ENCODE results near the gene SCD5. TPM values are rescaled to one million over a fixed set of nuclear protein-coding genes. Genes with fewer than 3 reads are reported as not detected.

SCD5 gene
- total RNA-seq, 1 donor from 2014 or later: 1.0 TPM

DNA sequence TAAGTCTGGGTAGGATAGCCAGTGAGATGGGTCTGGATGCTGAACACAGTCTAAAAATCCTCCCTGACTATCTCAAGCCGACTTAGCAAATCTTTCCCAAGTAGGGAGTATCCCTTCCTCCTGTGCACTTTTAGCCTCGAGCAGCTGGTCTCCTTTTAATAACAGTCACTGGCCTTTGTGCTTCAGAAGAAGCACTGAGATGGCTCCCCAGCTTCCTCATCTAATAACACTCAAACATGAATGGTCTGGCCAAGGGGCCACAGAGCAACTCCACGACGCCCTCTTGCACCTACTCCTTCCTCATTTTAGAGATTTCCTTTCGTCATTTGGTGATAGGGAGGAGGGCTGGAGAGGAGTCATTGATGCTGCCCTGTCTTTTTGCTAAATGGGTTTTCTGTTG, 158.1 kb downstream of the SCD5 start:
- Mint-ChIP-seq H3K9me3 (no peaks in the 10 kb centered on the region), H3K27me3 (ENCODE audit: low read depth) (no peaks in the 10 kb centered on the region), H3K4me1 (ENCODE audit: low read depth) (no peaks in the 10 kb centered on the region), H3K36me3 (ENCODE audit: low read depth) (no peaks in the 10 kb centered on the region), H3K27ac (no peak overlapping the region), H3K4me3 (ENCODE audit: low read depth) (no peak overlapping the region)
- DNase-seq (ENCODE audit: low spot score): no peak
- intact Hi-C loops (cut with micrococcal nuclease): no loop called here

DNA sequence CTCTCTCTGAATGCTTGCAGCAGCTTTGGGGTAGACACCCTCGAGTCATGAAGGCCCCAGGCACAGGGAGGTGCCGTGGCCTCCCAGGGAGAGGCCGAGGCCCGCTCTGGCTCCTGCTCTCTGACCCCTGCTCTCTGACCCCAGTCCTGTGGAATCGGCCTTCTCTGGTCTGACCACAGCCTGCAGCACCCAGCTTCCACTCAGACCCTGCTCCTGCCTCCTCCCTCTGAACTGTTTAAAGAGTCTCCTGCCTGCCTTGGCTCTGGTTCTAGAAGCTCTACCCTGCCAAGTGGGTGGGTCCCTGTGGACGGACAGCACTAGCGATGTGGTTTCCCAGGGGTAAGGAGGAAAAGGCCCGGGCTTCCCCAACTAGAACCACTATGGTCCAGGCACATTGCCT, 158.6 kb downstream of the SCD5 start:
- Mint-ChIP-seq H3K9me3 (no peaks in the 10 kb centered on the region), H3K27me3 (ENCODE audit: low read depth) (no peaks in the 10 kb centered on the region), H3K36me3 (ENCODE audit: low read depth) (no peaks in the 10 kb centered on the region), H3K4me3 (ENCODE audit: low read depth) (no peak overlapping the region), H3K4me1 (ENCODE audit: low read depth) (no peaks in the 10 kb centered on the region), H3K27ac (no peak overlapping the region)
- intact Hi-C loops (cut with micrococcal nuclease): no loop called here
- no peak for DNase-seq (ENCODE audit: low spot score)

DNA sequence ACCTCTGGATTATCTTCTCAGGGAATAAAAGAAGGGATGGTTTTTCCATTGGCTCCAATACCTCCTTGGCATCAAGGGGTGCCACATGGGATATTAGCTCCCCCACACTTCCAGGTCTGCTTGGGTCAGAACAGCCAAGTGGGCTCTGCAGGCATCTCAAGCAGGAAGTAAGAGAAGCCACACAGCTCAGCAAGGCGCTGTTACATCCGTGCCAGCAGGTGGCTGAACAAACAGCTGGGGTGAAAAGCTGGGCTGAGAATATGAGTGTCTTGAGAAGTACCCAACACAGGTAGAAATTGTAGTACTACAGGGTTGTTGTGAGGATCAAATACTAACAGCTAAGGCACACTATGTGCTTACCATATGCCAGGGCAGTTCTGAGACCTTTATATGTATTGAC, 160.1 kb downstream of the SCD5 start:
- no peak for DNase-seq (ENCODE audit: low spot score)
- Mint-ChIP-seq H3K27me3 (ENCODE audit: low read depth) (no peaks in the 10 kb centered on the region), H3K9me3 (no peaks in the 10 kb centered on the region), H3K4me1 (ENCODE audit: low read depth) (no peaks in the 10 kb centered on the region), H3K27ac (no peak overlapping the region), H3K36me3 (ENCODE audit: low read depth) (no peaks in the 10 kb centered on the region), H3K4me3 (ENCODE audit: low read depth) (no peak overlapping the region)
- intact Hi-C loops (cut with micrococcal nuclease): no loop called here

DNA sequence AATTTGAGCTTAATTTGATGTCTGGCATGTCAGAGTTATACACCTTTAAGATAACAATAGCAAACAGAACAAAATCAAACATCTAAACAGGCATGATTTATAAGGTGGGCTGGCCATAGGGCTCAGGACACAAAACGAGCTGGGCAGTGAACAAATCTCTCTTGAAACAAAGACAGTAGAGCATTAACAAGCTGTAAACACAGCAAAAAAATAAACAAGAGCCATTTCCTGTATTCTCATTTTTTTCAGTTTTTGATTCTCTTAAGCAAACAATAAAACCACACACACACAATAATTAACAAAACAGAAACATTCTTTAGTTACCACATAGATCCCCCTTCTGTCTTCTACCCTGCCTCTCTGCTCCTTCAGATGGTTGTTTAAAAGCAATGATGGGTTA, 168.5 kb downstream of the SCD5 start:
- DNase-seq (ENCODE audit: low spot score): no peak
- Mint-ChIP-seq H3K4me3 (ENCODE audit: low read depth) (no peak overlapping the region), H3K36me3 (ENCODE audit: low read depth) (no peaks in the 10 kb centered on the region), H3K4me1 (ENCODE audit: low read depth) (no peaks in the 10 kb centered on the region), H3K27me3 (ENCODE audit: low read depth) (no peaks in the 10 kb centered on the region), H3K27ac (no peak overlapping the region), H3K9me3 (no peaks in the 10 kb centered on the region)
- intact Hi-C loops (cut with micrococcal nuclease): no loop called here

DNA sequence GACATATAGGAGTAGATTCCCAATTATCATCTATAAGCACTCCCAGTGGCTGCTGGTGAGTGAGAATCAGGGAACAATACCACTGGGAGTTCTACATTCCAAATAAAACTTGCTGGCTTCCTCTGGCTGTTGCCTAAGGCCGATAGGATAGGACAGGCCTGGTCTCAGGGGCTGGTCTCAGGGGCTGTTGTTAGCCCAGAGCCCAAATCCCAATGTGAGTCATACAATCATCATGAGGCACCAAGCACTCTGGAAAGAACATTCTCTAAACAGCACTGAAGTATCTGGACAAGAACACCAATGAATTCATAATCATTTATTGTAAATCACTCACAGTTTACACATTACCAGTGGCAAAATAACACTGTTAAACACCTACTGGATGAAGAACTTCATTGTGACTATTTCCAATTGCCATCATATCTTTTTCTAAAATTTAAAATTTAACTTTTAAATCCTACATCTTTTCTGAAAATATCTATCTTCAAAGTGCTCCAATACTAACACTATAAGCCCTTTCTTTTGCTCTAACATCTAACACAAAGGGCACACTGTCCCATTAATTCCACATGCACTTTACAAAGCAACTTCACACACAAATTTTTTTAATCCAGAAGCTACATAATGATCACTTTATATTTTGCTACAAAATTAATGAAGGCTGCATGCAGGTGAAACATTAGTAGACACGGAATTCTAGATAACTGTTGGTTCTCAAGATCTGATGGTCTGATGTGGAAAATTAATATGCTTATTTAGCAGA, 169.2 kb downstream of the SCD5 start:
- H3K36me3 Mint-ChIP-seq (ENCODE audit: low read depth): no peaks in the 10 kb centered on the region
- intact Hi-C loops (cut with micrococcal nuclease): no loop called here
- H3K27ac Mint-ChIP-seq: no peak overlapping the region
- no peaks in the 10 kb centered on the region for H3K27me3 Mint-ChIP-seq (ENCODE audit: low read depth)
- H3K9me3 Mint-ChIP-seq: no peaks in the 10 kb centered on the region
- no peaks in the 10 kb centered on the region for H3K4me1 Mint-ChIP-seq (ENCODE audit: low read depth)
- DNase-seq (ENCODE audit: low spot score): no peak
- H3K4me3 Mint-ChIP-seq (ENCODE audit: low read depth): no peak overlapping the region

DNA sequence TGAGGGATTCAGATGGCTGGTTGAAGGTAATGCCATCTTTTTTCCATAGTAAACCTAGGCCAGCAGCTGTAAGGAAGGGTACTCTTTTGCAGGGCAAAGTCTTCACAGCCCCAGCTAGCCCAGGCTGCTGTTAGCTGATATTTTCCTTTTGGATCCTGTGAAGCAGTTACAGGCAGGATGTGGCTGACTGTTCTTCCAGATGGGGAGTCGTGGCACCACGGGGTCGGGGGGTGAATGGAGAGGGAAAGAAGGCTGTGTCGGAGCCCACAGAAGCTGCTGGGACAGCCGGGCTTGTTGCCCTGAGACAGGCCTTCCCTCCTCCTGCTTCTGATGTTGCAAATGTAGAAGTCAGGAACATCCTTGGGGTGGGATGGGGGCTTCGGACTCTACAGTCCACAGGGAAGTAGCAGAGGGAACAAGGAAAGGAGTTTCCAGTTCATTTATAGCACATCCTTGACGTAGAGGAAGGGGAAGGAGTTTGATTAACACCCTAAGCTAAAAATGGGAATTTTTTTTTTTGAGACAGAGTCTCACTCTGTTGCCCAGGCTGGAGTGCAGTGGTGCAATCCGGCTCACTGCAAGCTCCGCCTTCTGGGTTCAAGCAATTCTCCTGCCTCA, 172.2 kb downstream of the SCD5 start:
- Mint-ChIP-seq H3K4me1 (ENCODE audit: low read depth) (no peaks in the 10 kb centered on the region), H3K36me3 (ENCODE audit: low read depth) (no peaks in the 10 kb centered on the region), H3K27me3 (ENCODE audit: low read depth) (no peaks in the 10 kb centered on the region), H3K4me3 (ENCODE audit: low read depth) (no peak overlapping the region), H3K27ac (no peak overlapping the region), H3K9me3 (no peaks in the 10 kb centered on the region)
- intact Hi-C loops (cut with micrococcal nuclease): no loop called here
- DNase-seq (ENCODE audit: low spot score): no peak

DNA sequence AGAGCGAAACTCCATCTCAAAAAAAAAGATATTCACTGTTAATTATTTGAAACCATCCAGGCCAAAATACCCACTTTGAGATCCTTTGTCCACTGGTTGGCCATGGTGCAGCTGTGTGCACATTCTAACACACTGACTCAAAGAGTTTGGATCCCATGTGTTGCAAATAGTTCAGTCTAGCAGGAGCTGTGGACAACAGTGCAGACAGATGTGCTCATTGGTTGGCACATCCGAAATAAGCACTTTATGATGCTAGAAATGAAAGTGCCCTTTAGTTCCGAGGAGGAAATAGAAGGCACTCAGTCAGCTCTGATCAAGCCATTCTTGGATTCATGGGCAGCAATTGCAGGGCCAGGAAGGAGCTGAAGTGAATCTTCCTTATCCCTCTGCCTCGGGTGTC, 173.8 kb downstream of the SCD5 start:
- no peaks in the 10 kb centered on the region for H3K9me3 Mint-ChIP-seq

DNA sequence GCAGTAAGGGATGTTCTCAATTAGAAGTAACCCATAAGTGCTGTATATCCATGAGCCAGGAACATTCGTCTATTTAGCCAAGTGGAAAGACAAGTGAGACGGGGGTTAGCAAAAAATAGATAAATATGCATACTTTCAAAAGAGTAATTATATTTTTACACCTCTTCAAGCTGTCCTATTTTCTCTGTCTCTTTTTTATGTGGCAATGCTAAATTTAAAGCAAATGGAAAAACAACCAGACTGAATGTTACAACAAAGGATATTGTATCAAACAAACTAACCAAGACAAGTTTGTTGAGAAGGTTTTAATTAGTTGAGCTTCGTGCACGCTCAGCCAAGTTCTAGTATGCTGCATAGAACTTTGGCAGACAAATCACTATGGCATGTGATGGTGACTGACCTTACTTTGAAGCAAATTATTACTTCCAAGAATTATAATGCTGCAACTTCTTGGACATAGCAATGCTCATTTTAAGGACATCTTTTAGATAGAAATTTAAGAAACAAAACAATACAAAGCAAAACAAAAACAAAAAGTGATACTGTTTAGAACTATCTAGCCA, 175.4 kb downstream of the SCD5 start:
- Mint-ChIP-seq H3K4me3 (ENCODE audit: low read depth) (no peak overlapping the region), H3K36me3 (ENCODE audit: low read depth) (no peaks in the 10 kb centered on the region), H3K4me1 (ENCODE audit: low read depth) (no peaks in the 10 kb centered on the region), H3K27me3 (ENCODE audit: low read depth) (no peaks in the 10 kb centered on the region), H3K27ac (no peak overlapping the region), H3K9me3 (no peaks in the 10 kb centered on the region)
- intact Hi-C loops (cut with micrococcal nuclease): no loop called here
- DNase-seq (ENCODE audit: low spot score): no peak

More for the DNA sequence above, 173.8 kb downstream of the SCD5 start:
- no peaks in the 10 kb centered on the region for H3K36me3 Mint-ChIP-seq (ENCODE audit: low read depth)
- H3K27me3 Mint-ChIP-seq (ENCODE audit: low read depth): no peaks in the 10 kb centered on the region
- no peaks in the 10 kb centered on the region for H3K4me1 Mint-ChIP-seq (ENCODE audit: low read depth)
- no peak for DNase-seq (ENCODE audit: low spot score)
- H3K27ac Mint-ChIP-seq: no peak overlapping the region
- intact Hi-C loops (cut with micrococcal nuclease): no loop called here
- H3K4me3 Mint-ChIP-seq (ENCODE audit: low read depth): no peak overlapping the region

DNA sequence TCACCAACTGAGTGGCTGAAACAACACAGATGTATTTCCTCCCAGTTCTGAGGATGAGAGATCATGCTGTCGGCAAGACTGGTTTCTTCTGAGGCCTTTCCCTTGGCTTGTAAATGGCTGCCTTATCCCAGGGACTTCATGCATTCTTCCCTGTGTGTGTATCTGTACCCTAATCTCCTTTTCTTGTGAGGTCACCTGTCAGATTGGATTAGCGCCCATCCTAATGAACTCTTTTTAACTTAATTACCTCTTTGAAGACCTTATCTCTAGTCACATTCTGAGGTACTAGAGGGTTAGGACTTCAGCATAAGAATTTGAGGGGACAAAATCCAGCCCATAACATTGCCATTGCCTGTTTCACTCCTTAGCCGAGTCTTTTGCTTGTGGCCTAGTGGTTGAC, 177.3 kb downstream of the SCD5 start:
- DNase-seq (ENCODE audit: low spot score): no peak
- H3K4me3 Mint-ChIP-seq (ENCODE audit: low read depth): no peak overlapping the region
- no peaks in the 10 kb centered on the region for H3K9me3 Mint-ChIP-seq
- H3K4me1 Mint-ChIP-seq (ENCODE audit: low read depth): no peaks in the 10 kb centered on the region
- H3K27me3 Mint-ChIP-seq (ENCODE audit: low read depth): no peaks in the 10 kb centered on the region
- H3K36me3 Mint-ChIP-seq (ENCODE audit: low read depth): no peaks in the 10 kb centered on the region
- intact Hi-C loops (cut with micrococcal nuclease): no loop called here
- no peak overlapping the region for H3K27ac Mint-ChIP-seq

DNA sequence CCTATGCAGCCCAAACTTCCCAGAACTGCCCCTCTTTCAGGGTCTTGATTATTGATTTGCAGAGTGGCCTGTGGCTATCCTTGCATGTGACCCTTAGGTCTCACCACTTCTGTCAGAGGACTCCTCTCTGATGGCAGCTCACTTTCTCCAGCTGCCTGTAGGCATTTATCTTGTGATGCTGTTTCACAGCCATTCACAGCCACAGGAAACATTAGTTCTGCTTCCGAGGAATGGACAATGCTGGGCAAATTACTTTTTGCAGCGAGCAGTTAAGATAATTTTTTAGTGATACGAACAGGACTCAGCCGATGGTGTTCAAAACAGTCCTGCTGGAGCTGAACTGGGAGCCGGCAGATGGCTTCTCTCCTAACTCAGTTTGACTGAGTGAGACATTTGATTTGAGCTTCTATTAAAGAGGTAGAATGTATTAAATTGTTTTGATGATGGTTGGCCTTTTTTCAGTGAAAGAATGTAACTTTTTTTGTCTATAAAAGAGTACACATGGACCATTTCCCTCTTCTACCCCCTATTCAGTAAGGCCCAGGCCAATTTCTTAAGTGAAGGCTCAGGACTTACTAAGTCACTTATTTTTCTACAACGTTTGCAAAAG, 178.4 kb downstream of the SCD5 start:
- Mint-ChIP-seq H3K9me3 (no peaks in the 10 kb centered on the region), H3K27ac (no peak overlapping the region), H3K4me1 (ENCODE audit: low read depth) (no peaks in the 10 kb centered on the region), H3K27me3 (ENCODE audit: low read depth) (no peaks in the 10 kb centered on the region), H3K36me3 (ENCODE audit: low read depth) (no peaks in the 10 kb centered on the region), H3K4me3 (ENCODE audit: low read depth) (no peak overlapping the region)
- intact Hi-C loops (cut with micrococcal nuclease): no loop called here
- DNase-seq (ENCODE audit: low spot score): no peak

DNA sequence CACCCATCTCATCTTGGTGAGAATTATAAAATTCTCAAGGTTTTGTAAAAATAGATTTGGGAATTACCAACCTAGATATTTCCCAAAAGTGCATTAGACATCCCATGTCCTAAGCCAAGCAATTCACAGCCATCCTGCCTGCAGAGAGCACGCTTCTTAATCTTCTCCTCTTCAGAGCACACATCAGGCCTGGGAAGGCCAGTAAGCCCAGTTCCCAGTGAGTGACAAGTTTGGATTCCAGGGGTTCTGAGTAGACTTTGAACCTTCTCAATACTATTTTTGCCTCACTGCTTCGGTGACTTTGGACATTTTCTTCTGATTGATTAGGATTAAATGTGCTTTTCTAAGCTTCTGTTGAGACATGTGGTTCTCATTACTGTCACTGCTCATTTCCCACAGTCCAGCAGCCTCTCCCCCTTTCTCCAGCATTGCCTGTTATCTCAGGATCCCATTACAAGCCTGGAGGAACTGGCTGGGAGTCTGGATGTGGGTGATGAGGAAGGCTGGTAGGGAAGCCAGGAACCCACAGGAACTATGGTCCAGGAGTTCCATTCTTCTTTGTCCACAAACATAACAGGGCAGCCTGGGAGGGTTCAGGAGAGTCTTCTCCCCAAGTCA, 180.4 kb downstream of the SCD5 start:
- Mint-ChIP-seq H3K27ac (no peak overlapping the region), H3K36me3 (ENCODE audit: low read depth) (no peaks in the 10 kb centered on the region), H3K4me1 (ENCODE audit: low read depth) (no peaks in the 10 kb centered on the region), H3K27me3 (ENCODE audit: low read depth) (no peaks in the 10 kb centered on the region), H3K4me3 (ENCODE audit: low read depth) (no peak overlapping the region), H3K9me3 (no peaks in the 10 kb centered on the region)
- no peak for DNase-seq (ENCODE audit: low spot score)
- intact Hi-C loops (cut with micrococcal nuclease): no loop called here

DNA sequence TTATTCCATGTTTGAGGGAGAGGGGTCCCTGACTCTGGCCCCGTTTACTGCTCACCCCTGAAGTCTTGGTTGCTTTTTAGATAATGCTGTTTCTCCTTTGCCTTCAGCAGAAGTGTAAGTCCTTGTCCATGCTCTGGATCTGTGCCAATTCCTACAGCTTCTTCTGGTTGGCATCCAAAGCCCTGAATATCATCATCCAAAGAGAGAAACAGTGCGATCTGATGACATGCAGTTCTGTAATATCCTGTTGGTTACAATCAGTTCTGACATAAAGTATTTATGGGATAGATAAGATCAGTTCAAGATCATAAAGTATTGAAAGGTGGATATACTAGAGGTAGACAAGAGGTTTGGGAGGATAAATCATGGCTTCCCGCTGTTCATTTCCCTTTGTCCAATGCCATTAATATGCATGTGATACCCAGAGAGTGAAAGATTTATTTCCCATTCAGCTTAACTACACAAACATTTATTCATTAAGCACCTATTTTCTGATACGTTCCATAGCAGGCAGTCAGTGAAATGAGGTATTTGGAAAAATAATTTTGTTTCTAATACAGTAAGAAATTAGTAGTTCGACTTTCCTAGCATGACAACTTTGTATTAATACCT, 183.7 kb downstream of the SCD5 start:
- Mint-ChIP-seq H3K4me3 (ENCODE audit: low read depth) (no peak overlapping the region), H3K36me3 (ENCODE audit: low read depth) (no peaks in the 10 kb centered on the region), H3K27ac (no peak overlapping the region), H3K4me1 (ENCODE audit: low read depth) (no peaks in the 10 kb centered on the region), H3K27me3 (ENCODE audit: low read depth) (no peaks in the 10 kb centered on the region), H3K9me3 (no peaks in the 10 kb centered on the region)
- DNase-seq (ENCODE audit: low spot score): no peak
- intact Hi-C loops (cut with micrococcal nuclease): no loop called here
